Naive thymus-derived CD8-positive, alpha-beta T cell (primary cell): ENCODE results near the gene PGF. TPM values are rescaled to one million over a fixed set of nuclear protein-coding genes. Genes with fewer than 3 reads are reported as not detected.

Experiments
- ATAC-seq, 2 donors: fragments of 150-1000 bp; cut with Tn5 transposase in 1 of 2; sonication (Bioruptor Pico), chemical (Tn5 transposase) in 1 of 2; 1 replicate in 1 of 2; 2 replicates in 1 of 2; pipeline ENCODE4 v1.10.0; 2021; ENCODE audit warnings: mild to moderate bottlenecking in 2 of 2, moderate library complexity in 2 of 2
- POLR2A ChIA-PET: fragments of 350-600 bp; sonication (Branson Sonifier 250); formaldehyde crosslinking; loops from one replicate; lab custom pipeline; 2021; ENCODE audit warnings: antibody characterized with exemption; lab: Charles Lee
- DNase-seq, 10 donors: peaks; one replicate each; pipeline versions ENCODE4 v3.0.0 to v3.0.0-alpha.2; 2020 to 2022
- H3K27ac Mint-ChIP-seq, 10 donors: one replicate each; pipeline ENCODE4 v1.8.0; 2020 to 2022; ENCODE audit warnings: mild to moderate bottlenecking in 10 of 10, mixed read lengths in 10 of 10, moderate library complexity in 4 of 10, inconsistent platforms in 1 of 10
- H3K27me3 Mint-ChIP-seq, 5 donors: one replicate each; pipeline ENCODE4 v1.8.0; 2021 to 2022; ENCODE audit warnings: mixed read lengths in 5 of 5
- H3K36me3 Mint-ChIP-seq, 3 donors: one replicate each; pipeline ENCODE4 v1.8.0; 2020 to 2022; ENCODE audit warnings: mixed read lengths in 3 of 3, mild to moderate bottlenecking in 2 of 3, inconsistent platforms in 1 of 3
- H3K4me1 Mint-ChIP-seq, 4 donors: one replicate each; pipeline ENCODE4 v1.8.0; 2021 to 2022; ENCODE audit warnings: mixed read lengths in 4 of 4
- H3K4me3 Mint-ChIP-seq, 10 donors: one replicate each; pipeline ENCODE4 v1.8.0; 2020 to 2022; ENCODE audit warnings: mild to moderate bottlenecking in 10 of 10, mixed read lengths in 10 of 10, moderate library complexity in 6 of 10, inconsistent platforms in 1 of 10
- H3K9me3 Mint-ChIP-seq, 9 donors: one replicate each; pipeline ENCODE4 v1.8.0; 2020 to 2022; ENCODE audit warnings: mixed read lengths in 9 of 9, mild to moderate bottlenecking in 3 of 9, inconsistent platforms in 1 of 9, moderate library complexity in 1 of 9
- polyA plus RNA-seq, 3 donors: library from polyadenylated mRNA; unstranded; fragments of 300-500 nt; fragmentation: Illumina TruSeq; gene quantifications; one replicate each; pipeline ENCODE4 v1.2.3, GENCODE V29; 2021
- total RNA-seq, 8 experiments: library from RNA in 2 of 8; stranded (reverse) in 2 of 8; gene quantifications; one replicate each; pipeline ENCODE4 v1.2.3 and lab custom pipeline; 2021 to 2026

PGF gene
- total and polyA plus RNA-seq, 5 experiments from 2014 or later: 0.13 TPM; not detected in 4

DNA sequence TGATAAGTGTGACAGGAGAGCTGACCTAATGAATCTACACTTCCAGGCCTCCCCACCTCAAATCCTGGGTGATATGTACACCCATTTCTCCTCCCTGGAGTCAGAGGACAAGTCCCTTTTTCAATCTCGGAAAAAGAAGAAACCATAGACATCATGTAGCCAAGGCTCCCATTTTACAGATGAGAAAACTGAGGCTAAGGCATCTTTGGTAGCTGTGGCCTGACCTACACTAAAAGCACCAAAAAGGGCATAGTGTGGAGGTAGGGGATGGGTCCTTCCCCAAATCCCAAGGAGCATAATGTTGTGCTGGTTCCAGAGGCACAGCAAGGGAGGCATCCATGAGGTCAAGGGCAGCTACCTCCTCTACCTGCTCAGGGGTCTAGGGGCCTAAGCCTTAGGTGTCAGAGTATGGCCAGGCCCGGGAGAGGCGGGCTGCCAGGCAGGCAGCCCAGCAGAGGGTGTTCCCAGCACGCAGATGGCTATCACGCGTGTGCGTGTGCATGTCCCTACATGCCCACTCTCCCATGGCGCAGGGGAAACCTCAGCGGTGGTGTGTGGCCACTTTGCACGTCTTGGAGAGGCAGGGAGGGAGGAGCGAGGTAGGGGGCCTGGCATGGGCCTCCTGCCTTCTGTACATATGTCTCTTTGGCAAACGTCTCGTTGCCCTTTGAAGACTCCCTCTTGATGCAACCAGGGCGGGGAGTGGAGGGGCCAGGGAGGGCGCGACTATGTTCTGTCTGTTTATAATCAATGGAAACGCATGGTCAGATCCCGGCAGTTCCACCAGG is 2.5 kb downstream of the PGF start:
- Mint-ChIP-seq H3K9me3 (no peaks in the 10 kb centered on the region), H3K4me1 (peaks cover 0 to 7% (median 0%) of the 10 kb centered on the region in 4 donors), H3K27ac (peak overlapping the region in 1 of 10 donors; percentile 15), H3K36me3 (no peaks in the 10 kb centered on the region), H3K4me3 (peak overlapping the region in 1 of 10 donors; percentile 46), H3K27me3 (peaks cover 1 to 15% (median 10%) of the 10 kb centered on the region in 5 donors)
- ATAC-seq (no peak), DNase-seq (no peak)
- POLR2A ChIA-PET: interaction anchor here (0.6 to 0.9 kb wide), 2 partner anchors 8 to 82 kb away, joined by 3 to 4 read pairs; no protein-coding TSS in a partner anchor

DNA sequence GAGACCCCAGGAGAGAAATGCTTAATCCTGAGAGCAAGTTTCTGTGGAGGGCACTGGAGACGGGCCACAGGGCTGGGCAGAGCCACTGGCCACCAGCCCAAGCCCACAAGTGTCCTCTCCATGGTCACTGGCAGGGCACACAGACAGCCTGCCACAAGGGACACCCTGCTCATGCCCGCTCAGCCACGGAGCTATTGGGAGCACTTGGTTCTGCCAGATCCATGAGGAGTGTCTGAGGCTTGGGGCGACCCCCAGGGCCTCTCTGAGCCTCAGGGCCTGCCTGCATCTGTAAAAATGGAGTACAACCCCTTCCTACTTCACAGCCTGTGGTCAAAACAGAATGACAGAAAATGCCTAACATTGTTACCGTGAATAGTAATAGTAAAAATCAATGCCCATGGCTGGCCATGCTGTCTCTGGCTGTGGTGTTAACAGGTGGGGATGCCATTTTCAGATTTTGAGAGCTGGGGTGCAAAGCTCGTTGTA is 3.2 kb downstream of the PGF start:
- POLR2A ChIA-PET: interaction anchor here (0.6 to 0.9 kb wide), 2 partner anchors 9 to 83 kb away, joined by 3 to 4 read pairs; no protein-coding TSS in a partner anchor
- no peak overlapping the region for H3K27ac Mint-ChIP-seq
- peaks cover 0 to 7% (median 0%) of the 10 kb centered on the region in 4 donors for H3K4me1 Mint-ChIP-seq
- H3K27me3 Mint-ChIP-seq: peaks cover 1 to 15% (median 10%) of the 10 kb centered on the region in 5 donors
- DNase-seq (no peak), ATAC-seq (no peak)
- H3K9me3 Mint-ChIP-seq: no peaks in the 10 kb centered on the region
- H3K4me3 Mint-ChIP-seq: no peak overlapping the region
- no peaks in the 10 kb centered on the region for H3K36me3 Mint-ChIP-seq

DNA sequence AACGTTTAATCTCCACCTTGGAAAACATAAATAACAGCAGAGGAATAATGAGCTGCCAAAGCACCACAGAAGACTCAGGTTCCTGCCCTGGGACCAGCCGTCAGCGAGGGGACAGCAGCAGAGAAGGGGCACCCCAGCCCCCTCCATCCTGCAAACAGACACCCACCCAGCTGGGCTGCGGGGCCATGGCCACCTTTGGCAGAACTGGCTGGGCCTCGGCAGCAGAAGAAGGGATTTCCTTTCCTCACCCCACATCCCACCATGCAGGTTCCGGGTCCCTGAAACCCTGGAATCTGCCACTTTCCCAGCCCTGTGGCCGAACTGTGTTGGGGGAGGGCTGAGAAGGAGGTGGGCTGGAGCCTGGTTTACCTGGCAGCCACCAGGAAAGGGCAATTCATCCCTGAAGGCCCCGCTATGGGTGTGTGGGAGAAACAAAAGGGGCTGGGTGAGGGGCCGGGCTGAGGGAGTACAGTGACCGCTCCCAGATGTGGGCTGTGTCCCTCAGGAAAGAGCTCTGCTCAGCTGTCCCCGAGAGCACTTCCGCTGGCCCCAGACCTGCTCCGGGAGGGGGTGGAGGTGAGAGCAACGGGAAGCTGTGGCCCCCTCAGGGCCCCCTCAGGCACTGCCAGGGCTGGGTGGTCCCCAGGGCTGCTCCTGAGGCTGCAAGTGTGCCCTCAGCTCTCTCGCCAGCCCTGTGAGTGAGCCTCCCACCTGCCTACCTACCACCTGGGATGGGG is 3.8 kb downstream of the PGF start:
- no peak overlapping the region for H3K4me3 Mint-ChIP-seq
- H3K4me1 Mint-ChIP-seq: peaks cover under 1 to 7% (median 2%) of the 10 kb centered on the region in 4 donors
- no peak for ATAC-seq
- no peak for DNase-seq
- no peak overlapping the region for H3K27ac Mint-ChIP-seq
- no peaks in the 10 kb centered on the region for H3K9me3 Mint-ChIP-seq
- POLR2A ChIA-PET: interaction anchor here (0.9 kb wide), 1 partner anchor 10 kb away, joined by 3 read pairs; no protein-coding TSS in a partner anchor
- H3K27me3 Mint-ChIP-seq: peaks cover 0 to 15% (median 7%) of the 10 kb centered on the region in 5 donors
- no peaks in the 10 kb centered on the region for H3K36me3 Mint-ChIP-seq

- H3K36me3 Mint-ChIP-seq: no peaks in the 10 kb centered on the region
- H3K4me1 Mint-ChIP-seq: peaks cover 7 to 8% (median 7%) of the 10 kb centered on the region in 4 donors
- POLR2A ChIA-PET: no interaction called here
- no peak overlapping the region for H3K4me3 Mint-ChIP-seq
- ATAC-seq (no peak), DNase-seq (no peak)
- no peak overlapping the region for H3K27ac Mint-ChIP-seq
- no peaks in the 10 kb centered on the region for H3K9me3 Mint-ChIP-seq
- H3K27me3 Mint-ChIP-seq: peaks cover 0 to 12% (median 2%) of the 10 kb centered on the region in 5 donors
These were observed 4.5 kb downstream of the PGF start for GRCh38 chr14:74950795-74951442.

DNA sequence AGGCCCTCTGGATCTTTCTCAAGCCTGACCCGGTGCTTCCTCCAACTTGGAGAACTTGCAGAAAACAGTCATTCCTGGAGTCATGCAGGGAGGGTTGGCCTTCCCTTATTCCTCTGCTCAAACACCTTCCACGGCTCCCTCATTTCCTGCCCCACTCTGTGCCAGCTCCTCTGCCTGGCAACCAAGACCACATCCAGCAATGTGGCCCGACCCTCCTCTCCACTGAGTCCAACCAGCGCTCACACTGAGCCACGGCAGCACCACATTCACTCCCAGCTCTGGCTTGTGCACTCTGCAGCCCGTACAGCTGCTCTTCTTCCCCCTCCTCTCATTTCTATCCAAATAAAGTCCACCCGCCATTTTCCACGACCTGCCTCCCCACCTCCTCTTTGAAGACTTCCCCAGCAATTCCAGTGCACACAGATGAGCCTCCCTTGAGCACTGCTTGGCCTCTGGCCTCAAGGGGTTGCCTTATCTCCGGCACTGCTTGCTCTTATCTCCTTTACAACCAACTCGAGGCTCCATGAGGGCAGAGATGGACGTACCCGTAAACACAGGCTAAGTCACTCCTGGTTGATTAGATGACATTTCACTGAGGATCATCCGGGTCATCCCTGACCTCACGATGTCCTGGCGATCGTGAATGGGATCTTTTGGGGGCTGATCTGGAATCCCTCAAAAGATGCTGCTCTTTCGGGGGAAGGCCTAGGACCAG is 5.4 kb downstream of the PGF start:
- H3K9me3 Mint-ChIP-seq: no peaks in the 10 kb centered on the region
- no peak overlapping the region for H3K4me3 Mint-ChIP-seq
- H3K27ac Mint-ChIP-seq: no peak overlapping the region
- POLR2A ChIA-PET: interaction anchor here (1.0 kb wide), 1 partner anchor 138 kb away, joined by 4 read pairs; no protein-coding TSS in a partner anchor
- no peaks in the 10 kb centered on the region for H3K36me3 Mint-ChIP-seq
- DNase-seq: no peak
- ATAC-seq: no peak
- H3K27me3 Mint-ChIP-seq: peaks cover 0 to 12% (median 2%) of the 10 kb centered on the region in 5 donors
- peaks cover 7 to 8% (median 7%) of the 10 kb centered on the region in 4 donors for H3K4me1 Mint-ChIP-seq

GRCh38 chr14:74949191-74949601 is 6.2 kb downstream of the PGF start:
- Mint-ChIP-seq H3K4me3 (no peak overlapping the region), H3K4me1 (peaks cover 7 to 8% (median 7%) of the 10 kb centered on the region in 4 donors), H3K27me3 (peaks cover 0 to 12% (median 2%) of the 10 kb centered on the region in 5 donors), H3K9me3 (no peaks in the 10 kb centered on the region), H3K36me3 (no peaks in the 10 kb centered on the region), H3K27ac (no peak overlapping the region)
- DNase-seq (no peak), ATAC-seq (no peak)
- POLR2A ChIA-PET: interaction anchor here (1.0 kb wide), 1 partner anchor 139 kb away, joined by 4 read pairs; no protein-coding TSS in a partner anchor

GRCh38 chr14:74948228-74949175 is 6.9 kb downstream of the PGF start:
- Mint-ChIP-seq H3K36me3 (no peaks in the 10 kb centered on the region), H3K27ac (peak overlapping the region in 1 of 10 donors; percentile 50), H3K4me3 (no peak overlapping the region), H3K27me3 (peaks cover 0 to 9% (median 2%) of the 10 kb centered on the region in 5 donors), H3K9me3 (no peaks in the 10 kb centered on the region), H3K4me1 (peaks cover 7 to 8% (median 8%) of the 10 kb centered on the region in 4 donors)
- no peak for ATAC-seq
- DNase-seq: no peak
- POLR2A ChIA-PET: interaction anchor here (1.0 kb wide), 1 partner anchor 140 kb away, joined by 4 read pairs; no protein-coding TSS in a partner anchor

GRCh38 chr14:74947353-74948227 is 7.8 kb downstream of the PGF start:
- Mint-ChIP-seq H3K27ac (peak overlapping the region in 1 of 10 donors; percentile 37), H3K36me3 (no peaks in the 10 kb centered on the region), H3K4me3 (no peak overlapping the region), H3K27me3 (peaks cover 0 to 6% (median 2%) of the 10 kb centered on the region in 5 donors), H3K4me1 (peaks cover 7 to 17% (median 17%) of the 10 kb centered on the region in 4 donors), H3K9me3 (no peaks in the 10 kb centered on the region)
- POLR2A ChIA-PET: no interaction called here
- DNase-seq (no peak), ATAC-seq (no peak)

- Mint-ChIP-seq H3K27me3 (peaks cover 0 to 6% (median 0%) of the 10 kb centered on the region in 5 donors), H3K9me3 (no peaks in the 10 kb centered on the region), H3K27ac (peak overlapping the region in 5 of 10 donors; percentile 47 to 81 (median 53)), H3K4me1 (peaks cover 8 to 25% (median 25%) of the 10 kb centered on the region in 4 donors), H3K36me3 (no peaks in the 10 kb centered on the region), H3K4me3 (peak overlapping the region in 1 of 10 donors; percentile 32)
- no peak for DNase-seq
- no peak for ATAC-seq
- POLR2A ChIA-PET: no interaction called here
These were observed 8.6 kb downstream of the PGF start for GRCh38 chr14:74946659-74947281.
